ENCODE measurements around the gene NUP133. TPM values are rescaled to one million over a fixed set of nuclear protein-coding genes. Genes with fewer than 3 reads are reported as not detected.

The NUP133 gene
- total and polyA plus RNA-seq, 2 experiments from 2014 or later = 29.5 to 65.4 TPM

- TF ChIP-seq ZNF114 (CRISPR knock-in tag; IDR thresholded peaks at IDR 0.05) (no peak), NANOG (IDR thresholded peaks at IDR 0.05; ENCODE audit: borderline replicate concordance) (no peak), CTCF (conservative IDR thresholded peaks at IDR 0.05; ENCODE audit: low read depth in 2 of 2) (no peak), POLR2AphosphoS5 (IDR thresholded peaks at IDR 0.05; ENCODE audit: low read depth) (no peak), EZH2phosphoT487 (IDR thresholded peaks at IDR 0.05; ENCODE audit: unreplicated experiment) (no peak), CREB1 (CRISPR knock-in tag; IDR thresholded peaks at IDR 0.05; ENCODE audit: low read depth) (no peak), JUNB (IDR thresholded peaks at IDR 0.05; ENCODE audit: unreplicated experiment) (no peak), ZNF331 (CRISPR knock-in tag; IDR thresholded peaks at IDR 0.05; ENCODE audit: low read depth) (no peak), STAT1 (IDR thresholded peaks at IDR 0.05; ENCODE audit: unreplicated experiment) (no peak), EZH2 (IDR thresholded peaks at IDR 0.05; ENCODE audit: low read depth, unreplicated experiment) (no peak), ZNF462 (CRISPR knock-in tag; IDR thresholded peaks at IDR 0.05) (no peak)
- TF ChIP-seq, protein P1, sequence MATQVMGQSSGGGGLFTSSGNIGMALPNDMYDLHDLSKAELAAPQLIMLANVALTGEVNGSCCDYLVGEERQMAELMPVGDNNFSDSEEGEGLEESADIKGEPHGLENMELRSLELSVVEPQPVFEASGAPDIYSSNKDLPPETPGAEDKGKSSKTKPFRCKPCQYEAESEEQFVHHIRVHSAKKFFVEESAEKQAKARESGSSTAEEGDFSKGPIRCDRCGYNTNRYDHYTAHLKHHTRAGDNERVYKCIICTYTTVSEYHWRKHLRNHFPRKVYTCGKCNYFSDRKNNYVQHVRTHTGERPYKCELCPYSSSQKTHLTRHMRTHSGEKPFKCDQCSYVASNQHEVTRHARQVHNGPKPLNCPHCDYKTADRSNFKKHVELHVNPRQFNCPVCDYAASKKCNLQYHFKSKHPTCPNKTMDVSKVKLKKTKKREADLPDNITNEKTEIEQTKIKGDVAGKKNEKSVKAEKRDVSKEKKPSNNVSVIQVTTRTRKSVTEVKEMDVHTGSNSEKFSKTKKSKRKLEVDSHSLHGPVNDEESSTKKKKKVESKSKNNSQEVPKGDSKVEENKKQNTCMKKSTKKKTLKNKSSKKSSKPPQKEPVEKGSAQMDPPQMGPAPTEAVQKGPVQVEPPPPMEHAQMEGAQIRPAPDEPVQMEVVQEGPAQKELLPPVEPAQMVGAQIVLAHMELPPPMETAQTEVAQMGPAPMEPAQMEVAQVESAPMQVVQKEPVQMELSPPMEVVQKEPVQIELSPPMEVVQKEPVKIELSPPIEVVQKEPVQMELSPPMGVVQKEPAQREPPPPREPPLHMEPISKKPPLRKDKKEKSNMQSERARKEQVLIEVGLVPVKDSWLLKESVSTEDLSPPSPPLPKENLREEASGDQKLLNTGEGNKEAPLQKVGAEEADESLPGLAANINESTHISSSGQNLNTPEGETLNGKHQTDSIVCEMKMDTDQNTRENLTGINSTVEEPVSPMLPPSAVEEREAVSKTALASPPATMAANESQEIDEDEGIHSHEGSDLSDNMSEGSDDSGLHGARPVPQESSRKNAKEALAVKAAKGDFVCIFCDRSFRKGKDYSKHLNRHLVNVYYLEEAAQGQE (IDR thresholded peaks at IDR 0.05; ENCODE audit: unreplicated experiment) = no peak
- TF ChIP-seq, protein P2, sequence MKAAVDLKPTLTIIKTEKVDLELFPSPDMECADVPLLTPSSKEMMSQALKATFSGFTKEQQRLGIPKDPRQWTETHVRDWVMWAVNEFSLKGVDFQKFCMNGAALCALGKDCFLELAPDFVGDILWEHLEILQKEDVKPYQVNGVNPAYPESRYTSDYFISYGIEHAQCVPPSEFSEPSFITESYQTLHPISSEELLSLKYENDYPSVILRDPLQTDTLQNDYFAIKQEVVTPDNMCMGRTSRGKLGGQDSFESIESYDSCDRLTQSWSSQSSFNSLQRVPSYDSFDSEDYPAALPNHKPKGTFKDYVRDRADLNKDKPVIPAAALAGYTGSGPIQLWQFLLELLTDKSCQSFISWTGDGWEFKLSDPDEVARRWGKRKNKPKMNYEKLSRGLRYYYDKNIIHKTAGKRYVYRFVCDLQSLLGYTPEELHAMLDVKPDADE (IDR thresholded peaks at IDR 0.05) = no peak
- H3K4me1 Mint-ChIP-seq = no peaks in the 10 kb centered on the region
- H3K27me3 Mint-ChIP-seq (ENCODE audit: insufficient read depth, low read depth, poor library complexity) = peaks cover 3% of the 10 kb centered on the region
- H3K36me3 Mint-ChIP-seq (ENCODE audit: low read depth) = peaks cover 5% of the 10 kb centered on the region; the same call in 2 of the 3 replicates
- no peak overlapping the region for H3K4me3 ChIP-seq
- no peak overlapping the region for H3K4me2 ChIP-seq
- DNase-seq (ENCODE audit: low spot score) (no peak), ATAC-seq (no peak)
- H3K27ac ChIP-seq (ENCODE audit: low read depth) = no peak overlapping the region
- H3K36me3 ChIP-seq (ENCODE audit: insufficient read depth) = 0 out of 2 replicates have a peak, but pooled peaks cover 4% of the 10 kb centered on the region
- H3K27me3 ChIP-seq (ENCODE audit: insufficient read depth) = no peaks in the 10 kb centered on the region
- H3K79me2 ChIP-seq (replicated peaks; ENCODE audit: insufficient read depth) = no peaks in the 10 kb centered on the region
- H3K9me3 Mint-ChIP-seq = no peaks in the 10 kb centered on the region
- no peaks in the 10 kb centered on the region; the same call in 1 of the 2 replicates for H4K20me1 ChIP-seq (replicated peaks; ENCODE audit: insufficient read depth)
- H3F3A ChIP-seq (replicated peaks; ENCODE audit: low read depth) = no peaks in the 10 kb centered on the region
- H2AFZ ChIP-seq = no peak overlapping the region
- no peaks in the 10 kb centered on the region for H3K9me2 ChIP-seq (ENCODE audit: insufficient read depth)
- no peak overlapping the region for H3K27ac Mint-ChIP-seq
- H3K4me1 ChIP-seq (ENCODE audit: insufficient read depth) = no peaks in the 10 kb centered on the region
- H3K4me3 Mint-ChIP-seq = no peak overlapping the region
Measured at GRCh38 chr1:229523052-229523451, 14.9 kb upstream of the NUP133 start.
